Melanocyte of skin (primary cell): ENCODE measurements around the gene DHX58. TPM values are rescaled to one million over a fixed set of nuclear protein-coding genes. Genes with fewer than 3 reads are reported as not detected.

Experiments used
- total RNA-seq, 2 donors: library from RNA; depleted of rRNA; stranded (reverse); fragments of >200 nt; gene quantifications; 2 replicates each; pipeline ENCODE4 v1.2.3, GENCODE V29; 2012

DHX58 gene
- 100 to 1,000 TPM in 1 of 2 donors, 10 to 100 TPM in 1; 86.9 to 121 TPM for total RNA-seq

DNA sequence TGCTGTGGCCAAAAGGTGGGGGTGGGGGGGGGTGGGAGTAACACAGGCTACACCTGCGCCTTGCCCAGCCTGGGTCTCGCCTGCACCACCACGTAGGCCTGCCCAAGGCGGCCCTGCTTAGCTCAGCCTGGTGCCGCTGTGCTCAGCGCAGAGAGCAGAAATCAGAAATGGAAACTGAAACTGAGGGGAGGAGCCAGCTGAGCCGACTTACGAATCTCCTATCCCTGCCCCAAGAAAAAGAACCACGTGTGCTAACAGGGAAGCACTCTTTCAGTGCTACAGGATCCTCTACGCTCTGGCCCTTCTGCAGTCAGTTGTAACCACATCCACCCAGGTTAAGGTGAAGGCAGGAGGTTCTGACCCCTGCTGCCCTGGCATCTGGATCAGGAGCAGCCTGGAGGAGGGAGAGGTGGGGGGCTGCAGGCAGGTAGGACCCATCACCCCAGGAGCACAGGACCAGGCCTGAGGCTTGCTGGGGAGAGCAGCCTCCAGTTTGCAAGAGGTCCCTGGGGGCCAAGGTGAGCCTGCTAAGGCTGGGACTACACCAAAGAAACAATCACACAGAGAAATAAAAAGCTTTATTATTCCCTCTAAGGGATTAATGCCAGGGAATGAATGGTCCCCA lies at the start of gene DHX58:
Gene DHX58 (minus strand): TSS at position 163 of the 625 bp plus-strand sequence. CDS start 822 bp downstream, outside the sequence.

DNA sequence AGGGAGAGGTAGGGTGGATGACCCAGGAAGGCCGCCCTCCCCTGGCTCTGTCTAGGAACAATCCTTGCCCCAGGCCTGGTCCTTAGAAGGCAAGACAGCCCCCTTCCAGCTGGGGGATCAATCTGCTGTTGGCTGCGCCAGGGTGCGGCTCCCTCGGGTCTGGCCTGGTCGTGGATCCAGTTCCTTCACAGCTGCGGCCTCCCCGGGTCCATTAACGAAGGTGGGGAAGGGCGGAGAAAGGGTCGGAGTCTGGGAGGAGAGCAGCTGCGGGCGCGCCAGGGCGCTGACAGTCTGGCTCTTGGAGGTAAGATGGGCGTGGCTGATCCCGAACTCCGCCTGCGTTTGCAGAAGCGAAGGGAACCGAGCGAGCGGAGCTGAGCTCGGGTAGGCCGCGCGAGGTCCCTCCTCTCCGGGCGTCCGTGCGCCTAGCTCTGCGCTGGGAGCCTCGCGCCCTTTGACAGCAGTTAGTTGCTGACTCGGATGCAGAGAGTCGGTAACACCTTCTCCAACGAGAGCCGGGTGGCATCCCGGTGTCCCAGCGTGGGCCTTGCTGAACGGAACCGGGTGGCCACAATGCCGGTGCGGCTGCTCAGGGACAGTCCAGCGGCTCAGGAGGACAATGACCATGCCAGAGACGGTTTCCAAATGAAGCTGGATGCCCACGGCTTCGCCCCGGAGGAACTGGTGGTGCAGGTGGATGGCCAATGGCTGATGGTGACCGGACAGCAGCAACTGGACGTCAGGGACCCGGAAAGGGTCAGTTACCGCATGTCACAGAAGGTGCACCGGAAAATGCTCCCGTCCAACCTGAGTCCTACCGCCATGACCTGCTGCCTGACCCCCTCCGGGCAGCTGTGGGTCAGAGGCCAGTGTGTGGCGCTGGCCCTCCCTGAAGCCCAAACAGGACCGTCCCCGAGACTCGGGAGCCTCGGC lies 10.1 kb upstream of the DHX58 start, which contains the start of gene HSPB9:
Gene HSPB9 (plus strand): TSS at position 434 of the 933 bp plus-strand sequence. CDS start 47 bp downstream, at position 481.

DNA sequence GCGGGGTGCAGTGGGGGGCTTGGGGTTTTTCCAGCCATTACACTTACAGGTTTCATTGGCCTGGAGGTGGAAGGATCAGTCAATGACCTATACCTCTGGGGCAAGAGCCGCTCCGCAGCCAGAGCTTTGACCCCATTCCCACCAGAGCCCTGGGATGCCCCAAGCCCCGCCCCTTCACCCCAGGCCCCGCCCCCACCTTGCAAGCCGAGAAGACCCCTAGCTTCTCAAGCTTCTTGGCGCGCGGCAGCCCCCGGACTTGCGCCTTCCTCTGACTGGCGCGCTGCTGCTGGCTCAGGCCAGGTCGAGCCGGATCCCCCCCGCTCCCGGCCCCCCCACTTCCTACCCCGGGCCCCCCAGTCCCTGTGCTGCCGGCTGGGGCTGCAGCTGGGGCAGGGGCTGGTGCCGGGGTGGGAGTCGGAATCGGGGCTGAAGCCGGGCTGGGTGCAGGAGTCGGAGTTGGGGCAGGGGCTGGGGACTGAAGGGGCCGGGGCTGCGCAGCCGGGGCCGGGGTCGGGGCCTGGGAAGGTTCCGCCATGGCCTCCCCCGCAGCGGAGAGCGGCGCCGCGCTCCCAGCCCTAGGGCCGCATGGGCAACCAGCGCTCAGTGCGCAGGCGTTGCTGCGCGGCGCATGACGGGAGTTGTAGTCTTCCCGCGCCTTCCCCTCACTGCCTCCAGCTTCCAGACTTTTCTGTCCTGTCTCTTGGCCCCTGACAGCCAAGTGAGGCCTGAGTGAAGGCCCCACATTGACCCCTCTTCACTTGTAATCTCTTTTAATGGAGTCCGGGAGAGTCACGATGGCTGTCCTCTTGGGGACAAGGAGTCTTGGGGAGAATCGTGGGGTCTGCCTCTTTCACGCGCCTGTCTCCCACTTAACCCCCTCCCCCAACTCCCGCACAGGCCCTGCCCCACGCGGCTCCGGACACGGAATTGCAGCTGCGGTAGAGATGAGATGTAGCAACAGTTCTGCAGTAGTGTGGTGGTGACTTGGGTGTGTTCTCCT lies 8.6 kb upstream of the DHX58 start, which contains the start of gene KAT2A:
Gene KAT2A (minus strand): TSS at position 598 of the 1,000 bp plus-strand sequence. CDS start 63 bp downstream, at position 535.

DNA sequence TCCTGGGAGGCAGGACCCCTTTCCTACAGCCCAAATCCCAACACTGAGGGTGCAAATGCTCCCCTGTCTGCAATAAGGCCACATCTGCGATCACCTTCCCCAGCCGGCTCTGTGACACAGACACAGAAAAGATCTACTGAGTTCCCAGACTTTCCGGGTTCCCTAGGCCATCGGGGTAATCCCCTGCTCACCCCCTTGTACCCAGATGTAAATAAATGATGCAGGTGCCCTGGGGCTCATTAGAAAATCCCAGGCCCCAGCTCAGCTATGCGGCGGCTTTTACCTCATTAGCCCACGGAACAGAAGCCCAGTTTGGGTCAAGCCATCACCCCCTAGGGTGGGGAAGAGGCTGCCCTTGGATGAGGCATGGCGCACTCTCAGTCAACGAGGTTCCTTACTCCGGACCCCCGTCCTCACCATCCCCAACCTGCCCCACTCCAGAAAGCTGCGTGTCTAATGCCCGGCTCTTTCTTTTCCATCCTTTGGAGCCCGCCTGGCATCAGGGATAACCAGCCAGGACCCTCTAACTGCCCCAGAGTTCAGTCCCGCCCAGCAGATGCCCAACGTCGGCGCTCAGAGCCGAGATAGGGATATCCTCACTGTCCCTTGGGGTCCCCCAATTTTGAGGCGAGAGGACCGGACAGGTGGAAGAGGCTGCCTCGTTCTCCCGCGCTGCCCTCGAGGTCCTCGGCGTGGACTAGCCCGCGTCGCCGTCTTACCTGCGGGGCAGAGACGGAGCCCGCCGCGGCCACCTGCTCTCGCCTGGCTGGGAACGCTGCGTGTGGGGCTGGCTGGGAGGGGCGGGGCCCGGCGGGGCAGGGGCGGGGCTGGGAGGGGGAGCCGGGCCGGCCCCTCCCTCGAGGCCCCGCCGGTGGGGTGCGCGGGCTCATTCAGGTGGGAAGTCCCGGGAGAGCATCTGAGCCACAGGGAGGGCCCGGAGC lies 14.6 kb downstream of the DHX58 start, which contains the start of gene ZNF385C:
Gene ZNF385C (minus strand): TSS at position 783 of the 941 bp plus-strand sequence. CDS start 35,417 bp downstream, outside the sequence.

Other genes starting within 250 kb of the DHX58 start
- 10 to 100 TPM; 23.4 to 26.6 TPM for gene KLHL11, start 247.3 kb downstream of the DHX58 start, total RNA-seq
- 100 to 1,000 TPM; 219 to 239 TPM for gene ACLY, start 193.8 kb downstream of the DHX58 start, total RNA-seq
- under 1 TPM; 0.67 to 0.69 TPM for gene ODAD4, start 182.1 kb downstream of the DHX58 start, total RNA-seq
- gene CNP, start 145.9 kb downstream of the DHX58 start, total RNA-seq = 100 to 1,000 TPM; 226 to 268 TPM
- gene DNAJC7, start 95.3 kb downstream of the DHX58 start, total RNA-seq = 10 to 100 TPM; 52.7 to 74.3 TPM
- 10 to 100 TPM; 25.8 to 33.6 TPM for gene NKIRAS2, start 92.6 kb downstream of the DHX58 start, total RNA-seq
- gene C17orf113, start 62.1 kb downstream of the DHX58 start, total RNA-seq = under 1 TPM; under 0.01 to 0.34 TPM
- gene ZNF385C, start 14.2 kb downstream of the DHX58 start, total RNA-seq = not detected
- gene KAT2A, start 8.7 kb upstream of the DHX58 start, total RNA-seq = 10 to 100 TPM; 16.2 to 17.3 TPM
- under 1 TPM in 1 of 2 donors, not detected in 1; under 0.01 TPM for gene HSPB9, start 10.1 kb upstream of the DHX58 start, total RNA-seq
- gene RAB5C, start 42.3 kb upstream of the DHX58 start, total RNA-seq = 100 to 1,000 TPM; 140 to 227 TPM
- gene KCNH4, start 68.4 kb upstream of the DHX58 start, total RNA-seq = not detected
- not detected for gene HCRT, start 72.7 kb upstream of the DHX58 start, total RNA-seq
- 10 to 100 TPM; 28.2 to 30.6 TPM for gene GHDC, start 81.8 kb upstream of the DHX58 start, total RNA-seq
- gene STAT5B, start 163.7 kb upstream of the DHX58 start, total RNA-seq = 10 to 100 TPM; 18.6 to 25.3 TPM
- gene STAT5A, start 175.8 kb upstream of the DHX58 start, total RNA-seq = 10 to 100 TPM; 52.0 to 64.6 TPM